Parathyroid adenoma (tissue), 2 donors: ENCODE data around the gene REXO4.
A peak's percentile ranks its signal among the peaks of the same experiment; 100 is the strongest.

Experiments used
- H2AFZ ChIP-seq: fragments of 300-600 bp; sonication (generic); one replicate; pipeline ENCODE4 v1.7.0; 2017; ENCODE audit warnings: antibody characterized with exemption, mild to moderate bottlenecking
- H3K27ac ChIP-seq: fragments of 300-600 bp; sonication (generic); one replicate; pipeline ENCODE4 v1.7.0; 2017
- H3K27me3 ChIP-seq: fragments of 300-600 bp; sonication (generic); one replicate; pipeline ENCODE4 v1.7.0; 2017; ENCODE audit warnings: low read length; ENCODE audit not compliant: control insufficient read depth, insufficient read depth
- H3K36me3 ChIP-seq: fragments of 300-600 bp; sonication (generic); one replicate; pipeline ENCODE4 v1.7.0; 2017; ENCODE audit warnings: low read length; ENCODE audit not compliant: control insufficient read depth, insufficient read depth
- H3K4me1 ChIP-seq: fragments of 300-600 bp; sonication (generic); one replicate; pipeline ENCODE4 v1.7.0; 2017; ENCODE audit warnings: control low read depth
- H3K4me2 ChIP-seq: fragments of 300-600 bp; sonication (generic); one replicate; pipeline ENCODE4 v1.7.0; 2017; ENCODE audit warnings: low read length
- H3K4me3 ChIP-seq: fragments of 300-600 bp; sonication (generic); one replicate; pipeline ENCODE4 v1.7.0; 2017; ENCODE audit warnings: low read depth, low read length
- H3K79me2 ChIP-seq: fragments of 300-600 bp; sonication (generic); one replicate; pipeline ENCODE4 v1.7.0; 2017; ENCODE audit warnings: control low read depth
- H3K9ac ChIP-seq: fragments of 300-600 bp; sonication (generic); one replicate; pipeline ENCODE4 v1.7.0; 2017; ENCODE audit warnings: mild to moderate bottlenecking
- H3K9me3 ChIP-seq: fragments of 300-600 bp; sonication (generic); one replicate; pipeline ENCODE4 v1.7.0; 2017; ENCODE audit warnings: low read length; ENCODE audit not compliant: control insufficient read depth
- CTCF ChIP-seq: fragments of 300-600 bp; sonication (generic); IDR thresholded peaks from one replicate; pipeline ENCODE4 v1.7.0; 2017; ENCODE audit warnings: antibody characterized with exemption, mild to moderate bottlenecking
- donor health status: primary hyperparathyroidism.

REXO4 gene

GRCh38 chr9:133362359-133363044 is 55.3 kb downstream of the REXO4 start:
- Histone ChIP-seq H3K4me1 (peaks cover 4% of the 10 kb centered on the region), H3K27ac (no peak overlapping the region), H3K4me2 (no peak overlapping the region), H3K4me3 (no peak overlapping the region), H3K27me3 (no peaks in the 10 kb centered on the region), H3K9ac (no peak overlapping the region), H3K36me3 (no peaks in the 10 kb centered on the region), H3K9me3 (no peaks in the 10 kb centered on the region), H2AFZ (no peak overlapping the region), H3K79me2 (peaks cover 5% of the 10 kb centered on the region)
- no peak for TF ChIP-seq CTCF

DNA sequence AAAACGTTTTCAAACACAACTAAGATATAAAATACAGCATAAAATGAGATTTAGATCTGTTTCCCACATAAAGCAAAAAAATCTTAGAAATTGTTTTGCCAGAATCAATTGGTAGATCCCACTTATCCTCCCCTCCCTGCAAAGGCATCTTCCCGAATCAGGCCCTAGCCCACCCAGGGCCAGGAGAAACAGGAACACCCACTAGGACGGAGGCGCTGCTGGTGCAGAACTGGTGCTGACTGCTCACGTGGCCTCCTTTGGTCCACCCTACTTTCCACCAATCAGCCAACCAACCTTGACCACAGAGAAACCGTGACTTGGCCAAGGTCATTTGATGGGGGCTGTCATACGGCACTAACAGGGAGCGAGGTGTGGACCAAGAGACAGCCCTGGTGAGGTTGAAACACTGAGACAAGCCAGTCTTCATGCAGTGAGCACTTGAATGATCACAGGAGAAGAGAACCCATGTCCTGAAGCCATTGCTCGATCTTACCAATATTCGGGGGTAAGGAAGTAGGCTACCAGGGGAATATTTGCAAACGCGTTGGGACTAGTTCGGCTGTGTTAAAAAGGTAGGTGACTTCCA is 56.2 kb downstream of the REXO4 start:
- no peak for TF ChIP-seq CTCF
- no peak overlapping the region for H3K27ac ChIP-seq
- H3K9me3 ChIP-seq, result no peaks in the 10 kb centered on the region
- H3K4me3 ChIP-seq, result no peak overlapping the region
- H3K4me1 ChIP-seq, result peaks cover 3% of the 10 kb centered on the region
- H2AFZ ChIP-seq, result no peak overlapping the region
- no peaks in the 10 kb centered on the region for H3K36me3 ChIP-seq
- no peak overlapping the region for H3K4me2 ChIP-seq
- peaks cover 2% of the 10 kb centered on the region for H3K79me2 ChIP-seq
- no peaks in the 10 kb centered on the region for H3K27me3 ChIP-seq
- H3K9ac ChIP-seq, result no peak overlapping the region

DNA sequence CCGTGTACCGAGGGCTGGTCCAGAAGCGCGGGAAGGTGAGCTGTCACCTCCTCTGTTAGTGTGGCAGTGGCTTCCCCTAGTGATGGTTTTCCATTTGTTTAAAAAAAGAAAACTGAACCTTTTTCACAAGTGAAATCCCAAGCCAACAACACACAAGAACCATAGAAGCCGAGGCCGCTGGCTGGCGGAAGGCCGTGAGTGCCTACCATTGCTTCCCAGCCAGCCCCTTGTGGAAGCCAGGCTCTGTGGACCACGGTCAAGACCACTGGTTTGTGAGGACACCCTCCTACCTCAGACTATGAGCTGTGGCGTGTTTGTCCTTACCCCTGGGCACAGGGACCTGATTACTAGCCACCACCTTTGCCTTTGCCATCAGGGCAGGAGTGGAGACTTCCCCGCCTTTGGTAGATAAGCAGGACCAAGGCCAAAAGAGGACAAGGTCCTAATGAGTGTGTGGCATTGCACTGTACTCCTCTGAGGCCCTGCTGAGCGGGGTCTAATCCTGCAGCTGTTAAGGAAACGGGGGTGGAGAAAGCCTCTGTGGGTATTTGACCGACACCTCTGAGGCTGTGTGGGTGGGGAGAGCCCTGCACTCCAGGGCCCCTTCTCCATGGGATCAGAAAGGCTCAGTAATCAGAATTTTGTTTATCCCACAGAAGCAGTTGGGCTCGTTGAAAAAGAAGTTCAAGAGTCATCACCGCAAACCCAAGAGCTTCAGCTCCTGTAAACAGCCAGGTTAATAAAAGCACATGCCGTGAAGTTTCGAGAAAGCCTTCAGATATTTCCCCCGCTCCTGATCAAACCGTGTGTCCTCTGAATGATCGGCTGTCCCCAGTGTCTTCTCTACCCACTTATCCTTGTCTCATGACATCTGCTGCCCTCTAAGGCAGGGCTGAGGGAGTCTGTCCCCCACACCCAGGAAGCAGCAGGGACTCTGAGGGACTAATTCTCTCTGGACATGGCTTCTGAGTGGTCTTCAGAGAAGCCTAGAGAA is 57.1 kb downstream of the REXO4 start:
- Histone ChIP-seq H3K27me3 (no peaks in the 10 kb centered on the region), H3K79me2 (no peaks in the 10 kb centered on the region), H3K36me3 (no peaks in the 10 kb centered on the region), H3K9ac (no peak overlapping the region), H3K27ac (no peak overlapping the region), H3K9me3 (no peaks in the 10 kb centered on the region), H3K4me2 (no peak overlapping the region), H3K4me3 (no peak overlapping the region), H2AFZ (no peak overlapping the region), H3K4me1 (peaks cover 3% of the 10 kb centered on the region)
- TF ChIP-seq CTCF, result no peak

DNA sequence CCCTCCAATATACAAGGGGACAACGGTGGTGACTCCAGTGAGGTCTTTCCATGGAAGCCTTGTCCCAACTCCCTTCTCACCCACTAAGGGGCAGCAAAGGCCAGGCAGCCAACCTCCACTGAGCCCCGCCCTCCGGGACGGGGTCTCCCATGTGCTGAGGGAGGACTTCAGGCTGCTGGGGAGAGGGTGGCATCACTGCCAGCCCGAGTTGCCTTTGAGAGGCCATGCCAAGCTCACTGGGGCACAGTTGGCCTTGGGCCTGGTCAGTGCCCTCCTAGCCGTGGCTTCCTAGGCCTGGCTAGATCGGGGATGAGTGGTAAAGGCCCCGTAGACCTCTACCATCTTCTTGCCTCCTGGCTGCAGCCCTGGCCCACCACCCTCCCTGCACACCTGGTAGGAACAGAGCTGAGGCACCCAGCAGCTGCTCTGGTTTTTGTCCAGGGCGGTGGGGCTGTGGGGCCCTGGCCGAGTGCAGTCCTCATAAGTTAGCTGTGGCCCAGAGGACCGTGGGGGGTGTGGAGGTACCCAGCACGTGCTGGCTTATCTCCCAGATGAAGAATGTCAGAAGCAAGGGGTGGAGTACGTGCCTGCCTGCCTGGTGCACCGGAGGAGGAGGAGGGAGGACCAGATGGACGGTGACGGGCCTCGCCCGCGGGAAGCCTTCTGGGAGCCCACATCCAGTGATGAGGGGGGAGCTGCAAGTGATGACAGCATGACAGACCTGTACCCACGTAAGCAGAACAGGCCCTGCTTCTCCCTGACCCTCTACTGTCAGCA is 58.2 kb downstream of the REXO4 start:
- Histone ChIP-seq H3K36me3 (no peaks in the 10 kb centered on the region), H3K4me1 (peaks cover 3% of the 10 kb centered on the region), H3K9me3 (no peaks in the 10 kb centered on the region), H3K9ac (no peak overlapping the region), H3K4me2 (no peak overlapping the region), H3K27me3 (no peaks in the 10 kb centered on the region), H3K4me3 (no peak overlapping the region), H3K79me2 (no peaks in the 10 kb centered on the region), H3K27ac (no peak overlapping the region), H2AFZ (no peak overlapping the region)
- TF ChIP-seq CTCF, result peak; percentile 16
